HG03442 (cell line): Measurements from ENCODE around the gene LEP.

ENCODE experiments used
- ATAC-seq: cut with Tn5 transposase; IDR thresholded peaks from one replicate; pipeline ENCODE4 v1.9.1; 2021; ENCODE audit warnings: mild to moderate bottlenecking, moderate library complexity; ENCODE audit not compliant: unreplicated experiment

The LEP gene

DNA sequence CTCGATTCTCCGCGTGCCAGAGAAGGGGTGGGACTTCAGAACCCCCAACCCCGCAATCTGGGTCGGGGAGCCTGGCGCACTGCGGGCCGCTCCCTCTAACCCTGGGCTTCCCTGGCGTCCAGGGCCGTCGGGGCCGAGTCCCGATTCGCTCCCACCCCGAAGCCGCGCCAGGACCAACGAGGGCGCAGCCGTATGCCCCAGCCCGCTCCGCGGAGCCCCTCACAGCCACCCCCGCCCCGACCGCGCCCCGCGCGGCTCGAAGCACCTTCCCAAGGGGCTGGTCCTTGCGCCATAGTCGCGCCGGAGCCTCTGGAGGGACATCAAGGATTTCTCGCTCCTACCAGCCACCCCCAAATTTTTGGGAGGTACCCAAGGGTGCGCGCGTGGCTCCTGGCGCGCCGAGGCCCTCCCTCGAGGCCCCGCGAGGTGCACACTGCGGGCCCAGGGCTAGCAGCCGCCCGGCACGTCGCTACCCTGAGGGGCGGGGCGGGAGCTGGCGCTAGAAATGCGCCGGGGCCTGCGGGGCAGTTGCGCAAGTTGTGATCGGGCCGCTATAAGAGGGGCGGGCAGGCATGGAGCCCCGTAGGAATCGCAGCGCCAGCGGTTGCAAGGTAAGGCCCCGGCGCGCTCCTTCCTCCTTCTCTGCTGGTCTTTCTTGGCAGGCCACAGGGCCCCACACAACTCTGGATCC, at the start of gene LEP:
Gene LEP (plus strand): TSS at position 583 of the 691 bp plus-strand sequence. CDS start 10,741 bp downstream, outside the sequence.
- no peak for ATAC-seq

- no peak for ATAC-seq
These were observed 48.5 kb upstream of the LEP start for GRCh38 chr7:128192497-128193142.

- no peak for ATAC-seq
These were observed 46.4 kb upstream of the LEP start for GRCh38 chr7:128194533-128195282.

DNA sequence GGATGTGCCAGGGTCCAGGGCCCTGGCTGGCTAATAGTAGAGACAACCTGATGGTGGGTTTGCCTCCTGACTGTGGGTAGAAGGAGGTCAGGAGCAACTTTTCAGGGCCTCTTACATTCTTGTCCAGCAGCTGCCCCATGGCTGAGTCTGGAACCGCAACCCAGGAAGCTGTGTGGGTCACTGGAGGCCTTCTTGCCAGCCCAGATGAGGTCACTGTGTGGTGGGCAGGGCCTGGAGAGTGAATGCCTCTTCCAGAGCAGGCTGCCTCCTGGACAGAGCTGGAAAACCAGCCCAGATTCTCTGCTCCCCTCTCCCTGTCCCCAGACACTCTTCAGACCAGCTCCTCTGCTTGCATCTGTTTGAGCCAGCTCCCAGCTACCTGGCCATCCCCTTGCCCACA, 43.5 kb upstream of the LEP start:
- no peak for ATAC-seq

DNA sequence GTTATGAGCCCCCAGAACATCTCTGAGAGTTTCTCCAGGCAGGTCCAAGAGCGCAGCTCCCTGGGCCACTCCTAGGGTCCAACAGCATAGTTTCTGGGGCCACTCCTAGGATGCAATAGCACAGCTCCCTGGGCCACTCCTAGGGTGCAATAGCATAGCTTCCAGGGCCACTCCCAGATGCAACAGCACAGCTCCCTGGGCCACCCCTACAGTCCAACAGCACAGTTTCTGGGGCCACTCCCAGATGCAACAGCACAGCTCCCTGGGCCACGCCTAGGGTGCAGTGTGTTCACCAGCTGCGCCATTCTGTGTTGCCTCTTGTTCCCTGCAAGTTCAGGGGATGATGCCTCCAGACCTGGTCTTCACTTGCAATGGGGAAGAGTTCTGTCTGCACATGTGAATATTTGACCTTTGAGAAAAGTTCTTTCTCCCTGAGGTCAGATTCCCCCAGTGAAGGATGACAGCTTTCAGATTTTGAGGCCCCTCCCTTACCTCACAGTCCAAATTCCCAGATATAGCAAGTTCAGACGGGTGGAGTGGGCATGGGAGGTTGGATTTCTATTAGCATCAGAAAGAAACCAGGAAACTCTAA, 43.0 kb upstream of the LEP start:
- no peak for ATAC-seq

DNA sequence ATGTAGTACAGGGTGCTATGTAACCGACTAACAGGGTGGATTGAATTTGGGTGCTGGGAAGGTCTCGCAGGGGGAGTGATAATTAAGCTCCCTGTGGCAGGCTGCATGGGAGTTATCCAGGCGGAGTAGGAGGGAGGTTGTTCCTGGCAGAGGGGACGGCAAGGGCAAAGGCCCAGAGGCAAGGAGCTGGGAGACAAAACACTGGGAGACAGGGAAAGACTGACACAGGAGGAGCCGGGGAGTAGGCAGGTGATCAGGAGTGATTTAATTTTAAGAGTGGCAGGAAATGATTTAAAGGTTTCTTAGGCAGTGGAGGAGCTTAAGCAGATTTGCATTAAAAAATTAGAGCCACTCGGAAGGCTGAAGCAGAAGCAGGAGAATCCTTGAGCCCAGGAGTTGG, 40.7 kb upstream of the LEP start:
- no peak for ATAC-seq

DNA sequence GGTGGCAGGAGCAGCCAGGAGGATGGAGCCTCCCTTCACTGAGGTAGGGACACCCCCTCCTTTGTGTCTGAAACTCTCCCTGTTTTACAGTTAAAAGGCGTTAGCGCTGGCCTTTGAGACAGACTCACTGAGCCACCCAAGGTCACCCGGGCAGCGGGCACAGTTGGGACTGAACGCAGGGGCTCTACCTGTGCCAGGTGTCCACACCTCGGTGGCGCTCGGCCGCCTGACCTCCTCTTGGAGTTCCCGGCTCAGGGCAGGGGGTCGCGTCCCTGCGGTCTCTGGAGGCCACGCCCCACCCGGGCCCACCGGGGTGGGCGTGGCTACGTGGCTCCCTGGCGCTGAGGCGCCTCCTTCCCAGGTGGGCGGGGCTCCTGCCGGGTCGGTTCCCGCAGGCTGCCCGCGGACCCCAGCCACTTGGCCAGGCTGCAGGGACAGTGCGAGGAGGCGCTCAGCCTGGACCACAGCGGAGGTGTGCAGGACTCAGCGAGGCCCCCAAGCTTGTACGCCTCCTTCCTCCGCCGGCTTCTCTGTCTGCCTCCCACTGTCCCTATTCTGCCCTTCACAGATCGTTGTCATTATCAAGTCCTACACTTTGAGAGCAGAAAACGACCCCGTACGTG, 39.9 kb upstream of the LEP start:
- ATAC-seq = no peak

DNA sequence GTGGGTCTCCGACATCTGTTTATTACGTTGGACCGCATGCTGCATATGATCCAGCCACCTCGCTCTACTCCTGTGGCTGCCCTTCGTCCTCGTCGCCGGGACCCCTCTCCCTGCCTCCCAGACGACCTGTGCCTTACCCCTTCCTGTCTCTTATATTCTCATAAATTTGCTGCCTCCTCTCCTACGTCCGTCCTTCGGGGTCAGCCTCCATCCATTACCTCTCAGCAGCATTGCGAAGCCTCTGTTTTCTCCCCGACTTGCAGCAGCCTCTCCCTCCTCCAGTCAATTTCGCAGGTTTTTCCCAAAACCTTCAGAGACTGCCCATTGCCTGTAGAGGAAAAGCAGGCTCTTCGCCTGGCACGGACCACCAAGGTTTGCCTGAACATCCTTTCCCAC, 39.4 kb upstream of the LEP start:
- ATAC-seq = no peak

GRCh38 chr7:128202287-128202957, 38.7 kb upstream of the LEP start:
- ATAC-seq = no peak

DNA sequence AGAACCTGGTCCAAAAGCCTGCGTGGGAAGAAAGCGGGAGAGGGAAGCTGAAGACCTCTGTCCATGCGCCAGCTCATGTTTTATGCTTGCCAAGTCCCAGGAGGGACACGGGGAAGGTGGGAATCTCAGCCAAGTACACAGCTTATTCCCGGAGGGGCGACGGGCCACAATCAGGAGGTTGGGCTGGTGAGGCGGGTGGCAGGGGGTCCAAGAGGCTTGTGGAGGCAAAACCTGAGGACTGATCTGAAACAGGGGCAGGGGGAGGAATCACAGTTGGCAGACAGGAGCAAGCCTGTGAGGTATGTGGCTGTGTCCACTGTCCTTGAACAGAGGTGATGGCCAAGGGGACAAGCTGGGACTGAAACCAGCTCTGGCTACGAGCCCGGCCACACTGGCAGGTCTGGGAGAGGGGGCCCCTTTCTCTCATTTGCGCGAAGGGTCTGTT, 38.0 kb upstream of the LEP start:
- no peak for ATAC-seq

DNA sequence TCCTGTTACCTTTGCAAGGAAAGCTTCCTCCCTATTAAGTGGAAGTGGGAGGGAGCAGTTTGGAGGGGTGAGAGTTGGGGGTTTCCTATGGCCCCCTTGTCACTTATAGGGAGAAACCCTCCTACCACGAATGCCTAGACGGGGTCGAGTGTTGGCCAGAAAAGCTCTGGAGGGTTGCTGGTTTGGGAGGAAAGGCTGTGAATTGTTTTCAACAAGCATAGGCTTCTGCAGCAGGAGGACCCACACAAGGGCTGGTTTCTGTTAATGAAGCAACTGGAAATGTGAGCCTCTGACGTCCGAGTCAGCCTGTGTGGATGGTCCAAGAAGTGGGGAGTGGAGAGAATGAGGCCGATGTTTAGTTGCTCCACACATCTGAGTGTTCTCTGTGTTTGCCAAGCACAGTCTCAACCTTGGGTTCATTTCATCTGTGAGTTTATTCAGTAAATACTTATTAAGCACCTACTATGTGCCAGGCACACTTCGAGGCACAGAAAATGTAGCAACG, 37.3 kb upstream of the LEP start:
- ATAC-seq = no peak

DNA sequence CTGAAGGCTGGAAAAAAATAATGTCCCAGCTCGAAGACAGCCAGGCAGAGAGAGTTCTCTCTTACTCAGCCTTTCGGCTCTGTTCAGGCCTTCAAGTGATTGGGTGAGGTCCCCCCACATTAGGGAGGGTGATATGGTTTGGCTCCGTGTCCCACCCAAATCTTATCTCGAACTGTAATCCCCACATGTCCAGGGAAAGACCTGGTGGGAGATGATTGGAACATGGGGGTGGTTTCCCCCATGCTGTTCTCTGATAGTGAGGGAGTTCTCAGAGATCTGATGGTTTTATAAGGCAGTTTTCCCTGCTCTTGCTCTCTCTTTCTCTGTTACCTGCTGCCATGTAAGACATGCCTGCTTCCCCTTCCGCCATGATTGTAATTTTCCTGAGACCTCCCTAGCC, 36.6 kb upstream of the LEP start:
- no peak for ATAC-seq

DNA sequence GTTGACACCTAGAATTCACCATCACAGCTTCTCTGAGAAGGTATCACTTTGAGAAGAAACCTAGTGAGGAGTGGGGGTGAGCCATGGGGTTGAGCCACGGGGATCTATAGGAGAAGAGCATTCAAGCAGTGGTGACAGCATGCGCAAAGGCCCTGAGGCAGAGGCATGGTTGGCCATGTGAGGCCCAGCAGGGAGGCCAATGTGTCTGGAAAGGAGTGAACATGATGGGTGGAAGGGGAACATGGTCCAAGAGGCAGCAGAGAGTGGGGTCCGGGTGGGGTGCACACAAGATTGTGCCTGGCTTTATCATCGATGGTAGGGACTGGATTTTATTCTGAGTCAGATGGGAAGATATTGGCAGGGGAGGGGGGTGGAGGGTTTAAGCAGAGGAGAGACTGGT, 36.0 kb upstream of the LEP start:
- no peak for ATAC-seq

DNA sequence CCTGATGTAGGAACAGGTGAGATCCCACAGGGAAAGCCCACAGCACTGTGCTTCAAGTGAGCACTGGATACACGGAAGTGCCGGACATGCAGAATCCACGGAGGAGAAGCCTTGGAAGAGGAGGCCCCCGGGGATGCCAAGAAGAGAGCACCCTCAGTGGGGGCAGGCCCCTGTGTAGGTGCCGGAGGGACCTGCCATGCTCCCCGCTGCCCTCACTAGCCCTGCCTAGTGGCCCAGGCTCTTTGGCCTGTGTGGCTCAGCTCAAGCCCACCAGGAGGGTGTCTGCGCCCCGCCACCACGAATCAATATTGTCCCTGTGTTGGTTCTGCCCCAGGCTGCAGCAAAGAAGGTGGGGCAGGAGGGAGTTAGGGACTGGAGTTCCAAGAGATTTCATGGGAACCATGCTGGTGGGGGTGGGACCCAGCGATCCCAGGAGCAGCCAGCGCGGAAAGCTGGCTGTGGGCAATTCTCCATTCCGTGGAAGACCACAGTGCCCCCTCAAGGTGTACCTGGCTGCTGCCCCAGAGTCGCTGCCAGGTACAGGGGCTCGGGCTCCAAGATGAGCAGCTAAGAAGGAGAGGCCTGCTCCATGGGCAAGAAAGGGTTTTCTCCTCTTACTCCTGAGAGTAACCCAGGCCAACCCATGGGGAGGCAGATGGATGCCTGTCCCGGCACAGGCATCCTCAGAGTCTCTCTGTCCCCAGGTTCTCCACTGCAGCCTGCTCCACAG, 34.9 kb upstream of the LEP start:
- ATAC-seq = no peak

DNA sequence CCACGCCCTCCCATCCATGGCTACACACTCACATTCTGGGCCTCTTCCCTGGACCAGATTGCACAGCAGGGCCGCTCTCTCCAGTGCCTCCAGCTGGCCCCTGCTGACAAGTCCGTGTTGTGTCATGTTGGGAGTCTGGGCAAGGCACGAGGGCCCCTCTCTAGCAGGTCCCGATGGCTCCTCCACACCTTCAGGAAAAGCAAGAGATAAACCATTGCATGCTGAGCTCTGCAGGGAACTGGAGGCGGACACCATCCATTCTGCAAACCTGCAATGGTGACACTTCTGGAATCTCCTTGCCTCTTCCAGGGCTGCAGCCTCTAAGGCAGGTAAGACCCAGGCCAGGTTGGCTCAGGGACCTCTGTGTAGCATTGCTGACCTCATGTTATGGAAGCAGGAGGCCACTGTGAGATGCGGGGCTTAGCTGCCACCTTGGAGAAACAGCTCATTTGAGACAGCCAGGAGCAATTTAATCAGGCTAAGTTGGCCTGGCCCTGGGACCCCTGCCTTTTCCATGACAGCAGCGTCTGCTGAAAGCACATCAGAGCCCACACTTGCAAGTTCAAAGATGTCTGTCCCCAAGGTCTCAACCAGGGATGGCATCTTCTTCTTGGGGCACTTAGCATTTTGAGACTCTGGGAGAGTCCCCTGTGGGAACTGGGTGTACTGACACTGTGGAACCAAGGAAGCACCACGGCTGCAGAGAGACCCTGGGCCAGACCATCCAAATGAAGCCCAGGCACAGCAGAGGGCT, 34.2 kb upstream of the LEP start:
- no peak for ATAC-seq

DNA sequence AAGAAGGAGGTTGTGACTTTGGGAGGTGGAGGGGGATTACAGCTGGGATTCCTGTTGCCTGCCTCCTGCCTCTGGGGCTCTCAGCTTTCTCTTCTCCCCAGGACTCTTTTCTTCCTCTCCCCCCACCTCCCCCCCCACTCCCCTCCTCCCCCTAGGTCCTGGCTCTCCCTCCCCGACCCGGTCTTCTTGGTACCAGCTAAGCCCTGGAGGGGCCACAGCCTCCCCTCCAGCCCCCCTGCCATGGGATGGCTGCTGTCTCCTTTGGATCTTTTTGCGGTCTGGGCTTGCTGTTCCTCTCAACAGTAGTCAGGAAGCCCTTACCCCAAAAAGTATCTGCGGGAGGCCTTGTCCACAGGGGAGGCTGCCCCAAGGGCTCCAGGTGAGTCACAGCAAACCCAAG, 33.5 kb upstream of the LEP start:
- ATAC-seq = no peak

- ATAC-seq = peak; percentile 55
These were observed 31.6 kb upstream of the LEP start for GRCh38 chr7:128209229-128210035.

DNA sequence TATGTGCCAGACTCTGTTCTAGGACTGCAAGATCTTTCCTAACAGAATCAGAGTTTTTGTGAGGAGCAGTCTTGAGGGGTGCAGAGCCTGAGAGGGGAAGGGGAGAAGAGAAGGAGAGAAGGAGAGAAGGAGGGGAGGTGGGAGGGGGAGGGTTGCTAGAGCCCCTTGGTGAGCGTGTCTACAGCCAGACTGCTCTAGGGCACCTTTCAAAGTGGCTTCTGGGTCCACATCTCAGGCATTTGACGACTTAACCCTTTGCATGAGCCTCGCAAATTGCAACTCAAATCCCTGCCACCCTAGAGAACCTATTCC, 31.1 kb upstream of the LEP start:
- no peak for ATAC-seq
